Transverse colon (tissue), 4 donors: ENCODE measurements around the gene VASP. TPM values are rescaled to one million over a fixed set of nuclear protein-coding genes. Genes with fewer than 3 reads are reported as not detected.

Experiments used
- DNase-seq: peaks from one replicate; pipeline ENCODE4 v3.0.0-alpha.2; 2019
- H3K27ac ChIP-seq, 4 donors: fragments of 200-600 bp; sonication (generic); 2 replicates each; pipeline ENCODE4 v1.5.1; 2016 to 2018; ENCODE audit warnings: inconsistent platforms in 4 of 4
- H3K27me3 ChIP-seq: fragments of 200-600 bp; sonication (generic); 2 replicates; pipeline ENCODE4 v1.5.1; 2017; ENCODE audit warnings: inconsistent platforms
- H3K36me3 ChIP-seq, 4 donors: fragments of 200-600 bp; sonication (generic); 2 replicates each; pipeline ENCODE4 v1.5.1; 2017 to 2019; ENCODE audit warnings: inconsistent platforms in 4 of 4
- H3K4me1 ChIP-seq, 4 donors: fragments of 200-600 bp; sonication (generic); 2 replicates each; pipeline ENCODE4 v1.5.1; 2017 to 2020; ENCODE audit warnings: inconsistent platforms in 4 of 4
- H3K4me3 ChIP-seq, 4 donors: fragments of 200-600 bp; sonication (generic); 1 replicate in 1 of 4; 2 replicates in 3 of 4; pipeline versions ENCODE4 v1.5.1 to v1.6.1; 2017 to 2019; ENCODE audit warnings: inconsistent platforms in 4 of 4
- H3K9me3 ChIP-seq, 2 donors: fragments of 200-600 bp; sonication (generic); 2 replicates each; pipeline ENCODE4 v1.5.1; 2017 to 2019; ENCODE audit warnings: inconsistent platforms in 2 of 2
- CTCF ChIP-seq, 5 experiments: fragments of 200-600 bp in 3 of 5; fragments of 450-650 bp in 2 of 5; sonication (generic) in 3 of 5; IDR thresholded peaks; 1 replicate in 2 of 5; 2 replicates in 3 of 5; pipeline ENCODE4 v1.5.1; 2016 to 2017; ENCODE audit warnings: antibody characterized with exemption in 5 of 5, inconsistent platforms in 3 of 5, mild to moderate bottlenecking in 2 of 5, moderate library complexity in 1 of 5
- EP300 ChIP-seq: sonication (generic); formaldehyde crosslinking; IDR thresholded peaks from one replicate; pipeline ENCODE4 v1.6.1; 2017; ENCODE audit warnings: antibody characterized with exemption, low read depth
- POLR2A ChIP-seq: fragments of 450-650 bp; IDR thresholded peaks from one replicate; pipeline ENCODE4 v1.6.1; 2016; ENCODE audit warnings: antibody characterized with exemption, mild to moderate bottlenecking, moderate library complexity
- POLR2AphosphoS5 ChIP-seq, 3 donors: sonication (generic); formaldehyde crosslinking; IDR thresholded peaks; one replicate each; pipeline ENCODE4 v1.6.1; 2016; ENCODE audit warnings: antibody characterized with exemption in 3 of 3
- WGBS, 2 donors: methylation state at CpG; one replicate each; pipeline ENCODE4 v1.1.5; 2018; ENCODE audit warnings: low coverage in 1 of 2; 5-methylcytosine and 5-hydroxymethylcytosine counted together
- in situ Hi-C, 4 donors: fragments of 200-750 bp; cut with MboI; loops; one replicate each; pipeline versions ENCODE4 v1.15.0 to v1.15.1; 2017; ENCODE audit warnings: low sequenced_read_pairs in 3 of 4, low pct_ligation_motif_present in 1 of 4, low pct_unique_long_range_greater_than_20kb in 1 of 4
- intact Hi-C: fragments of 100-400 bp; cut with DNase I; formaldehyde crosslinking; loops from one replicate; pipeline ENCODE4 v1.15.1; 2023; ENCODE audit warnings: low total_unique reads
- total RNA-seq, 4 donors: library from RNA; depleted of rRNA; stranded (reverse); fragments of >200 nt; gene quantifications; one replicate each; pipeline ENCODE4 v1.1.0, GENCODE V29; 2016

VASP gene
- total RNA-seq, 4 donors from 2014 or later = 167 to 465 (median 204) TPM

- in situ Hi-C loops (no loop called here), intact Hi-C loops (no loop called here)
- no peak for DNase-seq
- Histone ChIP-seq H3K4me1 (peaks cover 8 to 32% (median 14%) of the 10 kb centered on the region in 4 donors), H3K27me3 (peaks cover 18% of the 10 kb centered on the region), H3K4me3 (peak overlapping the region in 3 of 4 donors; percentile 26 to 58 (median 42)), H3K9me3 (no peaks in the 10 kb centered on the region), H3K36me3 (no peaks in the 10 kb centered on the region), H3K27ac (peak overlapping the region; percentile 50 to 80 (median 68))
- 80 to 90% methylated on average over 2 to 5 of the region's 5 CpGs for WGBS, 2 donors
- TF ChIP-seq EP300 = no peak
- TF ChIP-seq CTCF (IDR thresholded peaks at IDR 0.05) = no peak
- no peak for TF ChIP-seq POLR2A
- TF ChIP-seq POLR2AphosphoS5 (IDR thresholded peaks at IDR 0.05) = no peak
These were observed 15.1 kb upstream of the VASP start for GRCh38 chr19:45492137-45492626.

GRCh38 chr19:45492627-45493470, 14.4 kb upstream of the VASP start:
- intact Hi-C loops = no loop called here
- TF ChIP-seq EP300 = no peak
- TF ChIP-seq POLR2AphosphoS5 (IDR thresholded peaks at IDR 0.05) = no peak
- TF ChIP-seq CTCF (IDR thresholded peaks at IDR 0.05) = no peak
- TF ChIP-seq POLR2A = no peak
- WGBS, 2 donors = 4 to 24% methylated on average over 3 to 25 of the region's 32 CpGs
- Histone ChIP-seq H3K36me3 (no peaks in the 10 kb centered on the region), H3K4me3 (peak overlapping the region; percentile 26 to 58 (median 40)), H3K9me3 (no peaks in the 10 kb centered on the region), H3K27me3 (peaks cover 21% of the 10 kb centered on the region), H3K4me1 (peaks cover 14 to 38% (median 20%) of the 10 kb centered on the region in 4 donors), H3K27ac (peak overlapping the region; percentile 50 to 80 (median 68))
- DNase-seq = peak; percentile 63
- in situ Hi-C loops = no loop called here

GRCh38 chr19:45494261-45494916, 12.9 kb upstream of the VASP start:
- no peak for TF ChIP-seq POLR2AphosphoS5 (IDR thresholded peaks at IDR 0.05)
- no peak for TF ChIP-seq EP300
- no peak for TF ChIP-seq CTCF (IDR thresholded peaks at IDR 0.05)
- no peak for TF ChIP-seq POLR2A
- H3K9me3 ChIP-seq = no peaks in the 10 kb centered on the region
- 92% methylated on average over 39 of the region's 39 CpGs; no CpG with 5 or more reads in 1 of the 2 donors for WGBS, 2 donors
- no peak overlapping the region for H3K4me3 ChIP-seq
- no peaks in the 10 kb centered on the region for H3K36me3 ChIP-seq
- no peak for DNase-seq
- intact Hi-C loops (no loop called here), in situ Hi-C loops (no loop called here)
- H3K27me3 ChIP-seq = peaks cover 34% of the 10 kb centered on the region
- H3K4me1 ChIP-seq = peaks cover 17 to 54% (median 35%) of the 10 kb centered on the region in 4 donors
- no peak overlapping the region for H3K27ac ChIP-seq

- H3K4me1 ChIP-seq = peaks cover 17 to 58% (median 35%) of the 10 kb centered on the region in 4 donors
- no peak overlapping the region for H3K4me3 ChIP-seq
- no peak for DNase-seq
- H3K27me3 ChIP-seq = peaks cover 42% of the 10 kb centered on the region
- no peaks in the 10 kb centered on the region for H3K9me3 ChIP-seq
- no peak overlapping the region for H3K27ac ChIP-seq
- WGBS, 2 donors = 80 to 89% methylated on average over 4 to 5 of the region's 5 CpGs
- no peak for TF ChIP-seq POLR2AphosphoS5 (IDR thresholded peaks at IDR 0.05)
- TF ChIP-seq EP300 = no peak
- TF ChIP-seq CTCF (IDR thresholded peaks at IDR 0.05) = no peak
- no peak for TF ChIP-seq POLR2A
- intact Hi-C loops = no loop called here
- no peaks in the 10 kb centered on the region for H3K36me3 ChIP-seq
- in situ Hi-C loops = no loop called here
These were observed 12.1 kb upstream of the VASP start for GRCh38 chr19:45495178-45495577.
